Limb (tissue), 2 donors: ENCODE results near the gene MAST2.
"Not testable (repeated sequence)": the region's sequence is repeated elsewhere in the genome, so short reads cannot be mapped to it uniquely, and the experiment has no call there.

ENCODE experiments used
- DNase-seq, 2 donors: peaks; one replicate each; pipeline ENCODE4 v3.0.0-alpha.2; 2016; ENCODE audit errors: extremely low spot score in 2 of 2

MAST2 gene

GRCh38 chr1:45809761-45810160 is 6.3 kb downstream of the MAST2 start:
- DNase-seq, result no peak

- DNase-seq, result no peak
These were observed 11.4 kb downstream of the MAST2 start for GRCh38 chr1:45814776-45815175.

GRCh38 chr1:45815667-45816458 is 12.5 kb downstream of the MAST2 start:
- no peak for DNase-seq

GRCh38 chr1:45820173-45820572 is 16.8 kb downstream of the MAST2 start:
- no peak for DNase-seq

GRCh38 chr1:45820788-45821187 is 17.4 kb downstream of the MAST2 start:
- DNase-seq, result no peak

- no peak for DNase-seq
These were observed 19.2 kb downstream of the MAST2 start for GRCh38 chr1:45822644-45823043.

- DNase-seq, result no peak
These were observed 21.2 kb downstream of the MAST2 start for GRCh38 chr1:45824607-45825006.

GRCh38 chr1:45827256-45827655 is 23.8 kb downstream of the MAST2 start:
- DNase-seq, result no peak

- no peak for DNase-seq
These were observed 25.4 kb downstream of the MAST2 start for GRCh38 chr1:45828841-45829240.

- no peak for DNase-seq
These were observed 29.9 kb downstream of the MAST2 start for GRCh38 chr1:45833361-45833760.

GRCh38 chr1:45834689-45835088 is 31.3 kb downstream of the MAST2 start:
- no peak for DNase-seq

- no peak for DNase-seq
These were observed 33.0 kb downstream of the MAST2 start for GRCh38 chr1:45836451-45836850.

- DNase-seq, result not testable (repeated sequence)
These were observed 33.4 kb downstream of the MAST2 start for GRCh38 chr1:45836861-45837260.

GRCh38 chr1:45838322-45838721 is 34.9 kb downstream of the MAST2 start:
- not testable (repeated sequence) for DNase-seq

- DNase-seq, result no peak
These were observed 37.3 kb downstream of the MAST2 start for GRCh38 chr1:45840704-45841103.

- no peak for DNase-seq
These were observed 39.4 kb downstream of the MAST2 start for GRCh38 chr1:45842786-45843185.

GRCh38 chr1:45843474-45843905 is 40.1 kb downstream of the MAST2 start:
- DNase-seq, result no peak

GRCh38 chr1:45844000-45844399 is 40.6 kb downstream of the MAST2 start:
- not testable (repeated sequence) for DNase-seq

- no peak for DNase-seq
These were observed 43.5 kb downstream of the MAST2 start for GRCh38 chr1:45846931-45847330.

GRCh38 chr1:45848097-45848496 is 44.7 kb downstream of the MAST2 start:
- DNase-seq, result no peak

GRCh38 chr1:45848714-45849113 is 45.3 kb downstream of the MAST2 start:
- DNase-seq, result no peak

GRCh38 chr1:45850017-45850416 is 46.6 kb downstream of the MAST2 start:
- no peak for DNase-seq

GRCh38 chr1:45854724-45855123 is 51.3 kb downstream of the MAST2 start:
- no peak for DNase-seq
